ENCODE data around the gene SYPL1. TPM values are rescaled to one million over a fixed set of nuclear protein-coding genes. Genes with fewer than 3 reads are reported as not detected.

Gene SYPL1
- total RNA-seq, 1 experiment from 2014 or later, result 39.2 TPM

GRCh38 chr7:106041140-106041717 lies 70.9 kb downstream of the SYPL1 start:
- Histone ChIP-seq H2BK120ac (ENCODE audit: low read depth, low read length, poor library complexity, severe bottlenecking) (no peak overlapping the region), H4K91ac (ENCODE audit: insufficient read length, low read depth, low read length) (no peak overlapping the region), H3K4me2 (ENCODE audit: insufficient read depth, insufficient read length, low read length) (no peak overlapping the region), H4K20me1 (ENCODE audit: control insufficient read depth, insufficient read depth, insufficient read length) (no peaks in the 10 kb centered on the region), H3K27me3 (ENCODE audit: insufficient read depth, low read length) (no peaks in the 10 kb centered on the region), H2BK5ac (ENCODE audit: insufficient read length, low read length) (no peak overlapping the region), H3K27ac (ENCODE audit: insufficient read length, low read depth, low read length) (no peak overlapping the region), H3K23me2 (ENCODE audit: insufficient read length, low read depth, low read length, poor library complexity, severe bottlenecking) (no peaks in the 10 kb centered on the region), H2AK5ac (ENCODE audit: insufficient read length, low read length) (no peak overlapping the region), H2BK20ac (ENCODE audit: low read depth, low read length, poor library complexity, severe bottlenecking) (no peak overlapping the region), H3K56ac (ENCODE audit: insufficient read length, low read depth, low read length) (no peak overlapping the region), H3K79me1 (ENCODE audit: insufficient read depth, low read depth, low read length, poor library complexity, severe bottlenecking) (no peaks in the 10 kb centered on the region), H3K4me1 (ENCODE audit: insufficient read depth, low read length) (no peaks in the 10 kb centered on the region), H2AFZ (ENCODE audit: low read length) (no peak overlapping the region), H4K5ac (ENCODE audit: insufficient read length, low read depth, low read length) (no peak overlapping the region), H2BK15ac (ENCODE audit: low read depth, low read length) (no peak overlapping the region), H3K14ac (ENCODE audit: insufficient read depth, low read length) (no peak overlapping the region), H3K4ac (ENCODE audit: low read depth, low read length) (no peak overlapping the region), H3K79me2 (ENCODE audit: insufficient read depth, low read length) (no peaks in the 10 kb centered on the region), H4K8ac (replicated peaks; ENCODE audit: insufficient read length, low read depth, low read length) (no peak overlapping the region), H3T11ph (ENCODE audit: low read length) (no peak overlapping the region), H3K23ac (ENCODE audit: insufficient read length, low read depth, low read length) (no peak overlapping the region), H3K9me3 (ENCODE audit: control insufficient read depth, low read depth, low read length) (no peaks in the 10 kb centered on the region), H3K18ac (ENCODE audit: insufficient read length, low read depth, low read length) (no peak overlapping the region), H3K9ac (ENCODE audit: extremely low read depth, insufficient read length, low read length) (no peak overlapping the region), H2BK12ac (ENCODE audit: insufficient read length, low read depth, low read length) (no peak overlapping the region)
- Mint-ChIP-seq H3K27ac (no peak overlapping the region), H3K9me3 (no peaks in the 10 kb centered on the region; a peak in 1 of 5 replicates), H3K4me3 (no peak overlapping the region), H3K27me3 (ENCODE audit: low read depth) (peaks cover 15% of the 10 kb centered on the region), H3K36me3 (ENCODE audit: insufficient read depth in 1 of 3, low read depth in 3 of 3) (0 out of 7 replicates have a peak, but pooled peaks cover 0 to 1% (median 0%) of the 10 kb centered on the region in 3 experiments), H3K4me1 (peaks cover 6 to 13% of the 10 kb centered on the region in 2 experiments; a peak in 3 of 4 replicates)
- peak; percentile 90 for TF ChIP-seq CTCF (conservative IDR thresholded peaks at IDR 0.05)
- no CpG with 5 or more reads among the region's 6 CpGs for WGBS (ENCODE audit: extremely low coverage, insufficient read length, low lambda C conversion rate)
- DNase-seq, result peak; percentile 83

Other genes starting within 250 kb of the SYPL1 start
- gene ATXN7L1, start 235.7 kb downstream of the SYPL1 start, total RNA-seq (2021), result 22.0 and 24.3 TPM in 2 replicates
- 3.3 and 3.8 TPM in 2 replicates for gene CDHR3, start 149.0 kb downstream of the SYPL1 start, total RNA-seq (2021)
- 77.3 and 83.5 TPM in 2 replicates for gene NAMPT, start 172.7 kb upstream of the SYPL1 start, total RNA-seq (2021)

All from H9 (cell line).